HG03159 (cell line): ENCODE results near the gene SBK2.
"Not testable (repeated sequence)": the region's sequence is repeated elsewhere in the genome, so short reads cannot be mapped to it uniquely, and the experiment has no call there.

Source experiments
- ATAC-seq: cut with Tn5 transposase; IDR thresholded peaks from one replicate; pipeline ENCODE4 v1.9.1; 2021; ENCODE audit warnings: mild to moderate bottlenecking, moderate library complexity; ENCODE audit not compliant: unreplicated experiment

SBK2 gene

GRCh38 chr19:55503502-55504251 lies 33.3 kb downstream of the SBK2 start:
- ATAC-seq = peak; percentile 90

- ATAC-seq = no peak
These were observed 33.8 kb downstream of the SBK2 start for GRCh38 chr19:55503157-55503501.

- ATAC-seq = no peak
These were observed 34.6 kb downstream of the SBK2 start for GRCh38 chr19:55502197-55502952.

GRCh38 chr19:55500368-55500952 lies 36.5 kb downstream of the SBK2 start:
- no peak for ATAC-seq

GRCh38 chr19:55498246-55498840 lies 38.6 kb downstream of the SBK2 start:
- ATAC-seq = no peak

GRCh38 chr19:55497763-55498162 lies 39.2 kb downstream of the SBK2 start:
- ATAC-seq = no peak

- ATAC-seq = not testable (repeated sequence)
These were observed 40.1 kb downstream of the SBK2 start for GRCh38 chr19:55496820-55497219.

GRCh38 chr19:55495646-55496349 lies 41.1 kb downstream of the SBK2 start:
- ATAC-seq = no peak

- ATAC-seq = no peak
These were observed 42.7 kb downstream of the SBK2 start for GRCh38 chr19:55494172-55494761.

- ATAC-seq = no peak
These were observed 43.2 kb downstream of the SBK2 start for GRCh38 chr19:55493645-55494171.

- ATAC-seq = no peak
These were observed 43.8 kb downstream of the SBK2 start for GRCh38 chr19:55493052-55493644.

- ATAC-seq = no peak
These were observed 44.5 kb downstream of the SBK2 start for GRCh38 chr19:55492362-55492944.

- ATAC-seq = no peak
These were observed 45.2 kb downstream of the SBK2 start for GRCh38 chr19:55491546-55492360.

GRCh38 chr19:55490478-55491432 lies 46.2 kb downstream of the SBK2 start:
- no peak for ATAC-seq

GRCh38 chr19:55489711-55490477 lies 47.0 kb downstream of the SBK2 start:
- ATAC-seq = no peak

- ATAC-seq = no peak
These were observed 47.8 kb downstream of the SBK2 start for GRCh38 chr19:55488986-55489710.
